ENCODE results near the gene FBXL22.

DNA sequence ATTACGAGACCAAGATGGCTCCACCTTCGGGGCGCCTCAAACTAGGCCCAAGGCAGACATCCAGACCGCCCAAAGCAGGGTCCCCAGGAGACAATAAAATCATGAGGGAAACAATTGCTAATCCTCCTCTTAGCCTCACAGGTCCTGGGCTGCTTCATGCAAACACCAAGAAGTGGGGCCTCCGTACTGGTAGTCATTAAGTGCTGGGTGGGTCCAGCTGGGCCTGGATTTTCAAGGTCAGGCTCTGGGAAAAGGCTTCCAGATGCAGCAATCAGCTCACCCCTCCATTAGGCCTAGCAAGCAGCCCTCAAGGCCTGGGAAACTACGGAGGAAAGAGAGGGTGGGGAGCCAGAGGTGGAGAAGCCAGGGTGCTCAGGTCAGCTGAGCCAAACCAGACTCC, 634 bp downstream of the FBXL22 start:
- TF ChIP-seq, protein P1, sequence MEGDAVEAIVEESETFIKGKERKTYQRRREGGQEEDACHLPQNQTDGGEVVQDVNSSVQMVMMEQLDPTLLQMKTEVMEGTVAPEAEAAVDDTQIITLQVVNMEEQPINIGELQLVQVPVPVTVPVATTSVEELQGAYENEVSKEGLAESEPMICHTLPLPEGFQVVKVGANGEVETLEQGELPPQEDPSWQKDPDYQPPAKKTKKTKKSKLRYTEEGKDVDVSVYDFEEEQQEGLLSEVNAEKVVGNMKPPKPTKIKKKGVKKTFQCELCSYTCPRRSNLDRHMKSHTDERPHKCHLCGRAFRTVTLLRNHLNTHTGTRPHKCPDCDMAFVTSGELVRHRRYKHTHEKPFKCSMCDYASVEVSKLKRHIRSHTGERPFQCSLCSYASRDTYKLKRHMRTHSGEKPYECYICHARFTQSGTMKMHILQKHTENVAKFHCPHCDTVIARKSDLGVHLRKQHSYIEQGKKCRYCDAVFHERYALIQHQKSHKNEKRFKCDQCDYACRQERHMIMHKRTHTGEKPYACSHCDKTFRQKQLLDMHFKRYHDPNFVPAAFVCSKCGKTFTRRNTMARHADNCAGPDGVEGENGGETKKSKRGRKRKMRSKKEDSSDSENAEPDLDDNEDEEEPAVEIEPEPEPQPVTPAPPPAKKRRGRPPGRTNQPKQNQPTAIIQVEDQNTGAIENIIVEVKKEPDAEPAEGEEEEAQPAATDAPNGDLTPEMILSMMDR (IDR thresholded peaks at IDR 0.05; ENCODE audit: insufficient read depth, low read length) = no peak
- no peak for TF ChIP-seq GABPA (IDR thresholded peaks at IDR 0.05; ENCODE audit: low read depth)
- TF ChIP-seq, protein P2, sequence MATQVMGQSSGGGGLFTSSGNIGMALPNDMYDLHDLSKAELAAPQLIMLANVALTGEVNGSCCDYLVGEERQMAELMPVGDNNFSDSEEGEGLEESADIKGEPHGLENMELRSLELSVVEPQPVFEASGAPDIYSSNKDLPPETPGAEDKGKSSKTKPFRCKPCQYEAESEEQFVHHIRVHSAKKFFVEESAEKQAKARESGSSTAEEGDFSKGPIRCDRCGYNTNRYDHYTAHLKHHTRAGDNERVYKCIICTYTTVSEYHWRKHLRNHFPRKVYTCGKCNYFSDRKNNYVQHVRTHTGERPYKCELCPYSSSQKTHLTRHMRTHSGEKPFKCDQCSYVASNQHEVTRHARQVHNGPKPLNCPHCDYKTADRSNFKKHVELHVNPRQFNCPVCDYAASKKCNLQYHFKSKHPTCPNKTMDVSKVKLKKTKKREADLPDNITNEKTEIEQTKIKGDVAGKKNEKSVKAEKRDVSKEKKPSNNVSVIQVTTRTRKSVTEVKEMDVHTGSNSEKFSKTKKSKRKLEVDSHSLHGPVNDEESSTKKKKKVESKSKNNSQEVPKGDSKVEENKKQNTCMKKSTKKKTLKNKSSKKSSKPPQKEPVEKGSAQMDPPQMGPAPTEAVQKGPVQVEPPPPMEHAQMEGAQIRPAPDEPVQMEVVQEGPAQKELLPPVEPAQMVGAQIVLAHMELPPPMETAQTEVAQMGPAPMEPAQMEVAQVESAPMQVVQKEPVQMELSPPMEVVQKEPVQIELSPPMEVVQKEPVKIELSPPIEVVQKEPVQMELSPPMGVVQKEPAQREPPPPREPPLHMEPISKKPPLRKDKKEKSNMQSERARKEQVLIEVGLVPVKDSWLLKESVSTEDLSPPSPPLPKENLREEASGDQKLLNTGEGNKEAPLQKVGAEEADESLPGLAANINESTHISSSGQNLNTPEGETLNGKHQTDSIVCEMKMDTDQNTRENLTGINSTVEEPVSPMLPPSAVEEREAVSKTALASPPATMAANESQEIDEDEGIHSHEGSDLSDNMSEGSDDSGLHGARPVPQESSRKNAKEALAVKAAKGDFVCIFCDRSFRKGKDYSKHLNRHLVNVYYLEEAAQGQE (IDR thresholded peaks at IDR 0.05; ENCODE audit: insufficient replicate concordance, low read depth) = no peak
- no peak for TF ChIP-seq POLR2AphosphoS5 (IDR thresholded peaks at IDR 0.05; ENCODE audit: low read depth)
